Loucy (cell line): ENCODE data around the gene SOBP.

ENCODE experiments used
- H2AFZ ChIP-seq: fragments of 200-600 bp; sonication (generic); 2 replicates; pipeline ENCODE4 v1.6.0; 2016; ENCODE audit warnings: antibody characterized with exemption, mild to moderate bottlenecking, low read length, moderate library complexity
- H3F3A ChIP-seq: fragments of 200-600 bp; 2 replicates; pipeline ENCODE4 v1.6.0; 2016; ENCODE audit warnings: antibody characterized with exemption, low read depth, mild to moderate bottlenecking
- H3K27me3 ChIP-seq: fragments of 200-600 bp; sonication (generic); 2 replicates; pipeline ENCODE4 v1.6.1; 2014; ENCODE audit warnings: low read length, mild to moderate bottlenecking; ENCODE audit not compliant: insufficient read depth, poor library complexity, severe bottlenecking
- H3K36me3 ChIP-seq: fragments of 200-600 bp; sonication (generic); 2 replicates; pipeline ENCODE4 v1.6.1; 2016; ENCODE audit warnings: low read length; ENCODE audit not compliant: insufficient read depth
- H3K4me1 ChIP-seq: fragments of 200-600 bp; sonication (generic); 2 replicates; pipeline ENCODE4 v1.5.1; 2014; ENCODE audit warnings: low read length, mild to moderate bottlenecking; ENCODE audit not compliant: insufficient read depth, poor library complexity, severe bottlenecking
- H3K4me2 ChIP-seq: fragments of 200-600 bp; sonication (generic); 2 replicates; pipeline ENCODE4 v1.6.0; 2014; ENCODE audit warnings: antibody characterized with exemption, low read length, low read depth, mild to moderate bottlenecking; ENCODE audit not compliant: poor library complexity, severe bottlenecking
- H3K4me3 ChIP-seq: fragments of 200-600 bp; sonication (generic); 2 replicates; pipeline ENCODE4 v1.5.1; 2014; ENCODE audit warnings: low read length, mild to moderate bottlenecking, mixed read lengths; ENCODE audit not compliant: poor library complexity, severe bottlenecking
- H3K79me2 ChIP-seq: fragments of 200-600 bp; sonication (generic); 2 replicates; pipeline ENCODE4 v1.6.1; 2014; ENCODE audit warnings: low read length; ENCODE audit not compliant: insufficient read depth
- H3K9ac ChIP-seq: fragments of 200-600 bp; sonication (generic); 2 replicates; pipeline ENCODE4 v1.6.0; 2014; ENCODE audit warnings: mild to moderate bottlenecking, low read depth, low read length, moderate library complexity; ENCODE audit not compliant: poor library complexity, severe bottlenecking
- H3K9me2 ChIP-seq: fragments of 200-600 bp; sonication (generic); replicated peaks from 2 replicates; pipeline ENCODE4 v1.6.1; 2016; ENCODE audit warnings: low read depth, low read length, mixed read lengths
- H3K9me3 ChIP-seq: fragments of 200-600 bp; sonication (generic); 2 replicates; pipeline ENCODE4 v1.6.1; 2014; ENCODE audit warnings: mild to moderate bottlenecking, antibody characterized with exemption, low read length, low read depth; ENCODE audit not compliant: insufficient read depth
- H4K20me1 ChIP-seq: fragments of 200-600 bp; sonication (generic); 2 replicates; pipeline ENCODE4 v1.6.0; 2014; ENCODE audit warnings: antibody characterized with exemption, low read length, mild to moderate bottlenecking; ENCODE audit not compliant: insufficient read depth, poor library complexity, severe bottlenecking
- EZH2phosphoT487 ChIP-seq: fragments of 200-600 bp; IDR thresholded peaks from 2 replicates; pipeline ENCODE4 v1.6.1; 2018; ENCODE audit warnings: antibody characterized with exemption, mild to moderate bottlenecking, moderate library complexity, borderline replicate concordance
- TF ChIP-seq, protein P1 (sequence below): fragments of 200-600 bp; sonication (generic); conservative IDR thresholded peaks from 2 replicates; pipeline ENCODE4 v1.5.1; 2014; ENCODE audit warnings: mild to moderate bottlenecking, antibody characterized with exemption, low read length

Gene SOBP

GRCh38 chr6:107652526-107653182 is 162.7 kb downstream of the SOBP start:
- Histone ChIP-seq H3K9ac (no peak overlapping the region), H3K4me1 (peaks cover 37% of the 10 kb centered on the region), H3K9me2 (no peaks in the 10 kb centered on the region), H3K4me2 (no peak overlapping the region), H3K4me3 (no peak overlapping the region), H4K20me1 (no peaks in the 10 kb centered on the region), H2AFZ (no peak overlapping the region), H3F3A (no peaks in the 10 kb centered on the region), H3K36me3 (no peaks in the 10 kb centered on the region), H3K27me3 (no peaks in the 10 kb centered on the region), H3K9me3 (no peaks in the 10 kb centered on the region), H3K79me2 (no peaks in the 10 kb centered on the region)
- TF ChIP-seq, protein P1, sequence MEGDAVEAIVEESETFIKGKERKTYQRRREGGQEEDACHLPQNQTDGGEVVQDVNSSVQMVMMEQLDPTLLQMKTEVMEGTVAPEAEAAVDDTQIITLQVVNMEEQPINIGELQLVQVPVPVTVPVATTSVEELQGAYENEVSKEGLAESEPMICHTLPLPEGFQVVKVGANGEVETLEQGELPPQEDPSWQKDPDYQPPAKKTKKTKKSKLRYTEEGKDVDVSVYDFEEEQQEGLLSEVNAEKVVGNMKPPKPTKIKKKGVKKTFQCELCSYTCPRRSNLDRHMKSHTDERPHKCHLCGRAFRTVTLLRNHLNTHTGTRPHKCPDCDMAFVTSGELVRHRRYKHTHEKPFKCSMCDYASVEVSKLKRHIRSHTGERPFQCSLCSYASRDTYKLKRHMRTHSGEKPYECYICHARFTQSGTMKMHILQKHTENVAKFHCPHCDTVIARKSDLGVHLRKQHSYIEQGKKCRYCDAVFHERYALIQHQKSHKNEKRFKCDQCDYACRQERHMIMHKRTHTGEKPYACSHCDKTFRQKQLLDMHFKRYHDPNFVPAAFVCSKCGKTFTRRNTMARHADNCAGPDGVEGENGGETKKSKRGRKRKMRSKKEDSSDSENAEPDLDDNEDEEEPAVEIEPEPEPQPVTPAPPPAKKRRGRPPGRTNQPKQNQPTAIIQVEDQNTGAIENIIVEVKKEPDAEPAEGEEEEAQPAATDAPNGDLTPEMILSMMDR: no peak
- no peak for TF ChIP-seq EZH2phosphoT487

GRCh38 chr6:107653183-107653580 is 163.3 kb downstream of the SOBP start:
- no peak overlapping the region for H3K4me2 ChIP-seq
- H3K4me3 ChIP-seq: no peak overlapping the region
- no peaks in the 10 kb centered on the region for H3K79me2 ChIP-seq
- no peaks in the 10 kb centered on the region for H3K9me2 ChIP-seq
- H3F3A ChIP-seq: 0 out of 2 replicates have a peak, but pooled peaks cover 3% of the 10 kb centered on the region
- H4K20me1 ChIP-seq: no peaks in the 10 kb centered on the region
- peaks cover 41% of the 10 kb centered on the region for H3K4me1 ChIP-seq
- no peak overlapping the region for H3K9ac ChIP-seq
- no peak overlapping the region for H2AFZ ChIP-seq
- H3K36me3 ChIP-seq: no peaks in the 10 kb centered on the region
- no peaks in the 10 kb centered on the region for H3K27me3 ChIP-seq
- H3K9me3 ChIP-seq: no peaks in the 10 kb centered on the region
- TF ChIP-seq EZH2phosphoT487: no peak
- TF ChIP-seq, protein P1: no peak

GRCh38 chr6:107653861-107654394 is 164.0 kb downstream of the SOBP start:
- Histone ChIP-seq H3K4me2 (no peak overlapping the region), H3F3A (0 out of 2 replicates have a peak, but pooled peaks cover 6% of the 10 kb centered on the region), H3K79me2 (no peaks in the 10 kb centered on the region), H4K20me1 (no peaks in the 10 kb centered on the region), H3K9me2 (no peaks in the 10 kb centered on the region), H3K9ac (no peak overlapping the region), H3K27me3 (no peaks in the 10 kb centered on the region), H3K36me3 (no peaks in the 10 kb centered on the region), H3K4me1 (peaks cover 48% of the 10 kb centered on the region), H2AFZ (no peak overlapping the region), H3K4me3 (no peak overlapping the region), H3K9me3 (no peaks in the 10 kb centered on the region)
- no peak for TF ChIP-seq EZH2phosphoT487
- TF ChIP-seq, protein P1: no peak
